CMK (cell line): ENCODE results near the gene TRABD2A.

ENCODE experiments used
- DNase-seq: peaks from one replicate; pipeline ENCODE4 v3.0.0-alpha.2; 2010; ENCODE audit warnings: low read depth

Gene TRABD2A

DNA sequence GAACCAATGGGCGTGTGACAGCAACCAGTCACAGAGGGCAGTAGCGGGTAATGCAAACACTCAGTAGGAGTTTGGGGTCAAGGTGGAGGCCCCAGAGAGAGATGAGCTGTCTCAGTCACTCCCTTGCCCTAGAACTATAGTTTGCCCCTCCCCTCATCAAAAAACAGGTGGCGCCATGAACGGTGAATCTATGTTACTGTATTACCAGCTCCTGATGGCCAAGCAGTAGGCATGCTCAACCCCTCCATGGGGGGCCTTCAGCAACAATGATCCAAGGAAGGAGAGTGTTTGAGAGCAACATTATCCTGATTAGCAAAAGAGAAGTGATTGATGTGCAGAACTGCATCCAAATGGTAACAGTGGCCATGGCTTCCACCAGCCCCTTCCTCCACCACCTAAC, 30.4 kb downstream of the TRABD2A start:
- DNase-seq: no peak

DNA sequence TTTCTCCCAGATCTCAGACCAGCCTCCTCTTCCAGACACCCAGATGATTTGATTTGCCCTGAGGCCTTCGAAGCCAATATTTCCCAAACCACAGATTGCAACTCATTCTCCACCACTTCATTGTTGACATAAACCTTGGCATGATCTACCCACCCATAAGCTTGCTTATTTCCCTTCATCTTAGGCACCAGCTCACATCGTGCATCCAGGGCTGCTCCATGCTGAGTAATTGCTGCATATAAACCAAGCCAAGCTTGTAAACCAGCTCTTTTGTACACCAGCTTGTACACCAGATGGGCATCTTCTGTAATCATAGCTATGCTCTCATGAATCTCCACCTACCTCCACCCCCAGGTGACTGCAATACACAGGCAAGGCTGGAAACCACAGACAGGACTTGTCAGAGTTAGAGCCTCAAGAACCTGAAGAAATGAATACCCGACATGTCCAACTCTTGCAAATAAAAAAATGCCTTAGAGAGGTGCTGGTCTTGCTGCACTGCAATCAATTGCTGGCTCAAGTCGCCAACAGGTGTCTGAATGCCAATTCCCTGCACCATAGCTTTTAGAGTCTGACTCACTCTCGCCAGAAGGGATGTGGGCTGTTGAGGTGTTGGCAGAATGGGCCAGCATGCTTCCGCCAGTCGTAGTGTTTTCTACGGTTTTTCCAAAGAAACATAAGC, 31.5 kb downstream of the TRABD2A start:
- DNase-seq: no peak

DNA sequence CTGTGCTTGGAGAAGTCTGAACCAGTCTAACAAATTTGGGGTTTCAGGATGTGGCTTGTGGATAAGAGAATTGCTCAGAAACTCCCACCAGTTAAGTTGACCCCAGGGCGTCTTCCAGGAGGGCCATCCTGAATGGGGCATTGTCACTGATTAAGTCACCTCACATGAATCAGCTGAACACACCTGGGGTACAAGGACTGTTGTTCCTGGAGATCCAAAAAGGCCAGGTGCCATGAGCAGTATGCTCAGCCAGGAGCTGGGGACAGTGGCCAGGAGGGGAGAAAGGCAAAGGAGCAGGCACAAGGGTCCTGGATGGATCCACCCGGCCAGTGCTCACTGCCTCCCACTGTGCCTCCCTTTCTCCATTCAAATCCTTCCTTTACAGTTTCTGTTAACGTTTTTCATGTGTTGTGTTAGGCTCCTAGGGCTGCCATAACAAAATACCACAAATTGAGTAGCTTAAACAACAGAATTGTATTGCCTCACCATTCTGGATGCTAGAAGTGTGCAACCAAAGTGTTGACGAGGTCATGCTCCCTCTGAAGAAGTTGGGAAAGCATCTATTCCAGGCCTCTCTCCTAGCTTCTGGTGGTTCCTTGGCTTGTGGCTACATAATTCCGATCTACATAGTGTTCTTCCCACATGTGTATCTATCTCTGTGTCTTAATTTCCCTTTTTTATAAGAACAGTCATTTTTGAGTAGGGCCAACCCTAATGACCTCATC, 33.4 kb downstream of the TRABD2A start:
- DNase-seq: no peak

DNA sequence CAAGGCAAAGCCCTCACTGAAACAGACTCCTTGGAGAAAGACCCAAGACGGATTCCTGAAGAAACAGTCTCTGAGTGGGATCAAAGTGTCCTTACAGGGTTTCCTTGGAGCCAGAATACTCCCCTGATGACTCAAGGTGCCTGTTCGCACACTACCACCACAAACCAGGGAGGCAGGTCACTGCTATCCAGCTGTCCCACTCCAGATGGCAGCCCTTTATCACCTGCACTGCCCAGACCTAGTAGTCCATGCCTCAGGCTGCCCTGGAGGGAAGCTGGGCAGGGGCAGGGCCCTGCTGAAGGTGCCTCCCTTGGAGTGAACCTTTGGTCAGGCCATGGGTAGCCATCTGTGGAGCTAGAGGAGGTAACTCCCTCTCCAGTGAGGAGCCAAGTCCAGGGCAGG, 34.1 kb downstream of the TRABD2A start:
- no peak for DNase-seq

DNA sequence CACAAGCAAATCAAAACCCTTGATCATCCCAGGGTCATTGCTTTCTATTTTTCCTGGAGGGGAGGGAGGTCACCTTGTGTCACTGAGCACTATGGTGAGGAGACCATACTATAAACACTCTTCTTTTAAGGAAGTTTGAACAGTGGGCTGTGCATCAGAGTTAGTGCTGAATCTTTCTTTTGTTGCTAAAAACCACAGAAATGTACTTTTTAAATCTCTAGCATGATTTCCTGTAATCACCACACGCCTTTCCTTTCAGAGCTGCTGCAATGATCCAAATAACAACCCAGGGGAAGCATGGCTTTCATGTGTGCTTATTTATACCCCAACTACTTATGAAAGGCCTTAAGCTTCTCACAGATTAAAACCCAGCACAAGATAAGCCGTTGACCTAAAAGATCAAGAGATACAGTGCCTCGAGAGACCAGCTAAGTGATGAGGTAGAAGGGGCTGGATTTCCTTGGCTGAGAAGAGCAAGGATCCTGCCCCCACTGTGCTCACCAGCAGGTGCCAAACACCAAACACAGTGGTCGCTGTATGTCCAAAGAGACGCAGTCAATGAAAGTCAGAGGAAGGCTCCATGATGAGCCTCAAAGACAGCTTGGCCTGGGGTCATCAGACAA, 34.7 kb downstream of the TRABD2A start:
- DNase-seq: no peak

DNA sequence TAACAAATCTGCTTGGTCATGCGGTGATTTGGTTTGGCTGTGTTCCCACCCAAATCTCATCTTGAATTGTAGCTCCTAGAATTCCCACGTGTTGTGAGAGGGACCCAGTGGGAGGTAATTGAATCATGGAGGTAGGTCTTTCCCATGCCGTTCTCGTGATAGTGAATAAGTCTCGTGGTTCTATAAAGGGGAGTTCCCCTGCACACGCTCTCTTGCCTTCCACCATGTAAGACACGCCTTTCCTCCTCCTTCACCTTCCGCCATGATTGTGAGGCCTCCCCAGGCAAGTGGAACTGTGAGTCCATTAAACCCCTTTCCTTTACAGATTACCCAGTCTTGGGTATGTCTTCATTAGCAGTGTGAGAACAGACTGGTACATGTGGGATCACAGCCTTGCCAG, 36.7 kb downstream of the TRABD2A start:
- DNase-seq: no peak

DNA sequence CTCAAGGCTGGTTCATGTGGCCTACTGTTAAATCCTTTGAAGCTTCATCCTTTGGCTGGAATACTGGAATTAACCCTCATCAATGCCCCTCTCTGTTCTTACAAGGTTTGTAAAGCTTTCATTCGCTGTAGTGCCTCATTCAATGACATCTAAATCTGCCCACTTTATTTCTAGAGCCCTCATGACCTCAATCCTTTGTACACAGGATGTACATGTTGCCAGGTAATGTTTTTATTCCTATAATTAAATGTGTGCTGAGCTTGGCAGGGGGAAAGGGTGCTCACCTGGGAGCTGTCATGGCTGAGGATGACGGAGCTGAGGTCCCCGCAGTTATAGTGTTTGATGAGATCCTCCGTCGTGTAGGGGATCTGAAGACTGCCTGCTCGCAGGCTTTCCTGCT, 39.3 kb downstream of the TRABD2A start:
- no peak for DNase-seq

DNA sequence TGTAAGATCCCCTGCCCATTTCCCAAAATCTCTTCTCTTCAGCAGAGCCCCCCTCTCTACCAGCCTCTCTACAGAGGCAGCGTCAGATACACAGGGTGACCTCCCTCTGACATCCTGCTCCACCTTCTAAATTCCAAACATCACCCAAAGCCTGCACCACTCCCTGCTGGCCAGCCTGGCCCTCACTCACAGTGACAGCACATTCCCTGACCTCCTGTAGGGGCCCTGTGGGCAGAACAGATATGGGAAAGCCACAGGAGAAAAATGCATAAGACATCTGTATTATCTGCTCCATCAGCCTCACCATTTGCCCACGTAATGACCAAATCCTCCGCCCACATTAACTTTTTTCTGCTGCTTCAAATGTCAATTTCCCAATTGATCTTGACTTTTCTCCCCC, 40.6 kb downstream of the TRABD2A start:
- no peak for DNase-seq

DNA sequence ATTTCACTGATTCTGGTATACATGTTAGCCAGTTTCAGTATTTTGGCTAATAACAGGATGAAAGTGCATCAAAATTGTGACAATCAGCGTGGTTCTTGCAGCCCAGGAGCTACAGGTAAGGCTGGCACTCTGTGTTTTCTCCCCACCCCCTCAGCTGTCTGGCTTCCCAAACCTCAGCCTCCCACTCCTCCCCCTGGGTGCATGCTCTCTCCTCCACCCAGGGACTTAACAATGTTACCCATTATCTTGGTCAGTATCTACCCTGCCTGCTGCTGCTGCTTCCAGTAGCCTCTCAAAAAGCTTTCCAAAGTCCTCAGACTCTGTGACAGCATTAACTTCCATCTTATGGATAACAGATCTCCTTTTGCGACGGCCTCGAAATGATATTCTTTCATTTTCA, 41.0 kb downstream of the TRABD2A start:
- DNase-seq: no peak

DNA sequence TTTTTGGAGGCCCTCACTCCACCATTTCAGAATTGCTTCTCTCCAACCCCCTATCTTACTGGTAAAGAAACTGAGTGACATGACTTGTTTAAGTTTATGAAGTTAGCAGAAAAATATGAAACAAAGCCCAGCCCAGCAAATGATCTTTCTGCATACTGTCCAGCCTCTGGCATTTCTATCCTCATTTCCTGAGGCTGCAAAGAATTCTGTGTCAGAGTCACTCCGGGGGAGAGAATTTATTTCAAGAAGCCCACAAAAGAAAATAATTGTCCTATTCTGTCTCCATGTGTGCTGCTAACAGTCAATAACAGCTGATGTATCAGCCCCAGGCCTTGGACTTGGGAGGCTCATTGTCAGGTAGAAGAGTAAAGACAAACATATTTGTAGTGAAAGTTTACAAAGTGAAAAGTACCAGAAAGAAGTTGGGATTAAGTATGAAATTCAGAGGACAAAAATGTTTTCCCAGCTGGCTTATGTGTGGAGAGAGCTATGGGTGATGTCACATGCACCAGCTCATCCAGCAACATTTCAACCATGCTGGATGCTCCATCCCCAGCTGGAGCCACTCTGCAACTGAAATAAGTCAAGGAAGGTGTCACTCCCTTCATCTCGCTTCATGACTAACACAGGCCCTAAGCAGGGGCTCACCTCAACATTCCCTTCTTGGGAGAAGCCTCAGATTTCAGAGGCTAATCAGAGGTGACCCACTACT, 42.3 kb downstream of the TRABD2A start:
- no peak for DNase-seq

DNA sequence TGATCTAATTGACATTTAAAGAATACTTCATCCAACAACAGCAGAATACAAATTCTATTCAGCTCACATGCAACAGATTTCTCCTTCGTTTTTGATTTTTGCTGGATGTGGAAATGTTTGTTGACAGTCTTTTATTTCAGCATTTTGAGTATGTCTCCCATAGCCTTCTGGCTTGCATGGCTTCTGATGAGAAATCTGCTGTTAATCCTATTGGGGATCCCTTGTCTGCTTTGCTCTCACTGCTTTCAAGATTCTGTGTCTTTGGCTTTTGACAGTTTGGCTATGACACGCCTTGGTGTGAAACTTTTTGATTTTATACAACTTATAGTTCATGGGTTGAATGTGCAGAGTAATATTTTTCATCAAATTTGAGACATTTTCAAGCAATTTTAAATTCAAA, 44.7 kb downstream of the TRABD2A start:
- no peak for DNase-seq

DNA sequence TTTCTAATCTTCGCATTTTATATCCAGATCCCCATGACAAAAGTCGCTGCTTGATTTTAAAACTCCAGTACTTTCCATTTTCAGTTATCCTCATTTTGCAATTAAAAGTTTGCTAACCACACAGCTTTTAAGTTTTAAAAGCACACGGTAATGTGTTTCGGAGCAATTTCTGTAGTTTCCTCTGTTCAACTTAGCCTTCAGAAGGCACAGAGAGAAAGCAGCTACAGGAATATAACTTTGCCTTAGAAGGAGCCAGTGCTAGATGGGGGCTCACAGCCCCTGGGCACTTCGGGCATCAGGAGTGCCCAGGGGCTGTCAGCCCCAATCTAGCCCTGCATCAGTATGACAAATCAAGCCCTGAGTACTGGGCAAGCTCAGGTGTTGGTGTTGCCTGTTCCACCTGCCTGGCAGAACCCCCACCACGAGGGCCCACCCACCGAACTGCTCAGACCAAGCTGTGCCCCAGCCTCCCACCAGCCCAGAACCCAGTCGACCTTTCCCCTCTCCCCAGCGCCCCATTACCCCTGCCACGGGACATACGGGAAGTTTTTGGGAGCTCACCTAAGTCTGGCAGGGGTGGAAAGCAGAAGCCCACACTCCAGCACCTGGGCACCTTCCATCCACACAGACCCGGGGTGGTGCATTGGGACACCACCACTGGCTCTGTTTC, 47.3 kb downstream of the TRABD2A start:
- DNase-seq: no peak

DNA sequence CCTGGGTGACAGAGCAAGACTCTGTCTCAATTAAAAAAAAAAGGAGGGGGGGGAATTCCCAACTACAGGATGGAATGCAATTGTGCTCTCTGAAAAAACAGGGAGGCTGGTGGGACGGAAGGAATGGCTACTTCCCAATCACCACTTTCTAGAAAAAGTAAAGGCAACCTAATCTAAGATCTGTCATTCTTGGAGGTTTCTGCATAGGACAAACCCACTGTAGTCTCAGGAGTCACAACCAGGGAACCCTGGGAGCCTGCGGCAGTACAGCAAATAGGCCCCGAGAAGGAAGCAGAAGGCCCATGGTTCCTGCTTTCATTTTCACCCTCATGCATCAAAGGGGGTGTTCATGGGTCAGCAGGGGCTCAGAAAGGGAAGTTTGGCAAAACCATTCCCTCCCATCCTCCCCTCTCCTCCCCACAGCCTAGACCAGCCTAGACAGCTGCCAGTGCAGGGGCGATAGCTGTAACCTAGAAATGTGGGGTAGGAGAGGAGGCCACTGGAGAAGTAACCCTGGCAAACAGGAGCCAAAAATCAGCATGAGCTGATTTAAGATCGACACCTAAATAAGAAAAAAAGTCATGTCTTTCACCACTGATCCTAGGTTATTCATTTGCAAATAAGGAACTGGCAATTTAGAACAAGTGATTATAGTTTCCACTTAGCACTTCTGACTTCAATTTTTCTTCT, 48.0 kb downstream of the TRABD2A start:
- no peak for DNase-seq

DNA sequence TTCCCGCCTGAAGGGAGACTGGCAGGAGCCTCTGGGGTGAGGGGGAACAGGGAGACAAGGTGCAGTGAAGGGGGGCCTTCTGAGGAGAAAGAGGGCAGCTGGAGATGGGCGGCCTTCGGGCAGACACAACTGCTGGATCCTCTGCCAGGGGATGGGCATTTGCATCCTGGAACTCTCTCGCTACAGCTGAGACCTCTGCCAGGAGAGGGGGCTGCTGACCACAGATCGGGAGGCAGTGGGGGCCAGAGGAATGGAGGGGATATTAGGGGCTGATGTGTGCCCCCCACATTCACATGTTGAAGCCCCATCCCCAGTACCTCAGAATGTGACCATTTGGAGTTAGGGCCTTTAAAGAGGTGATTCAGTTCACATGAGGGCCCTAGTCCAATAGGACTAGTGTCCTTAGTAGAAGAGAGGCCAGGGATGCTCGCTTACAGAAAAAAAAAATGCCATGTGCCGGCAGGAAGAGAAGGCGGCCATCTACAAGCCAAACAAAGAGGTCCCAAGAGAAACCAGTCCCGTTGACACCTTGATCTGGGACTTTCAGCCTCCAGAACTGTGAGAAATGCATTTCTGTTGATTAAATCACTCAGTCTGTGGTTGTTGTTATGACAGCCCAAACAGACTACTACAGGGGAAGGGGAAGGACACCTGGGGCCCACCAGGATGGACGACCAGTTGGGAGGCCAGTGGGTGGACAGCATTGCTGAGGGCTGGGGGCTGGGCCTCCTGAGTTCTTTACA, 50.0 kb downstream of the TRABD2A start:
- DNase-seq: no peak

DNA sequence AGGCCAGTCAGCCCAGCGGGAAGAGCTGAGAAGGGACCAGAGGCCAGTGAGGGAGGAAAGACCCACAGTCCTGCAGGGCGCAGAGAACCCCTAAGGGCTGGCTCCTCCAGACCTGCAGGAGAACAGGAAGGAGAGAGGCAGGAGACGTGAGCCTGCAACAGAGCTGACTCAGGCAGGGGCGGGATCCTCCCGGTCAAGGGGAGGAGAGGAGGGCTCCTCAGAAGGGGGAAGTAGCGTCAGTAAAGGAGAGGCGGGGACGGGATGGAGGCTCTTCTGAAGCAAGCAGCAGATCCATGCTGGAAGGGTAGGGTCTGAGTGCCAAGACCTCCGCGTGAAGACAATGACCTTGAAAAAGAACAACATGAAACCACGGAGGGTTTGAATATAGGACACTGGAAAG, 50.8 kb downstream of the TRABD2A start:
- DNase-seq: peak; percentile 29

DNA sequence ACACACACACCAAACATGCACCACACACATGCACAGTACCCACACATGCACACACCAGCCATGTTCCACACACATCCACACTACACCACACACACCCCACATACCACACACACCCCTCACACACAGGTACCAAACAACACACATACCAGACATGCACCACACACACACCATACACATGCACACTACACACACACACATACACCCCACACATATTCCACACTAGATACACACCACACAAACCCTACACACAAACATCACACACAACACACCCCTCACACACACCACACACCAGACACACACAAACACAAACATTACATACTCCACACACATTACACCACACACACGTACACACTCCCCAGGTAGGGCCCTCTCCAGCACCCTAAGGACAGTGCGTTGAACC, 51.2 kb downstream of the TRABD2A start:
- DNase-seq: no peak

DNA sequence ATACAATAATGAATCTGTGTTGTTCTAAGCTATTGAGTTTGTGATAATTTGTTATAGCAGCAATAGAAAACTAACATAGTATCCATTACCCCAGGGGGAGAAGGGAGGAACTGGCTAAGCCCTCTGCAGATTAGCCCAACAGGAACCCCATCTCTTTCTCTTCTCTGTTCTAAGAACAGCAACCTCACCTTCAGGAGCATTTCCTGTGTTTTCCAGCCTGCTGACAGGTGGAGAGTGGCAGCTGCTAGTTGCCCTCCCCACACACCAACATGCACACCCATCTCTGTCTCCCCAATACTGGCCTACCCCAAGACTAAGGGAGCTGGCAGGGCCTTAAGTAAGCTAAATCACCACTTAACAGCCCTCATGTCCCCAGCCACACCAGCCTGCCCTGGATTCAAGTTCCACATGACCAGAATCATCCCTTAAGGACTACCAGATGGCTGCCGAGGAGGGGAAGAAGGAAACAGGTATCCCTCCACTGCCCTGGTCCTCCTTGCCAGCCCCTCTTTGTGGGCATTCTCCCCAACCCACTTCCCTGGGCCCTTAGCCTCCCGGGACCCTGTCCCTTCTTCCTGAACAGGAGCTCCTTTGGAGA, 52.8 kb downstream of the TRABD2A start:
- DNase-seq: no peak

DNA sequence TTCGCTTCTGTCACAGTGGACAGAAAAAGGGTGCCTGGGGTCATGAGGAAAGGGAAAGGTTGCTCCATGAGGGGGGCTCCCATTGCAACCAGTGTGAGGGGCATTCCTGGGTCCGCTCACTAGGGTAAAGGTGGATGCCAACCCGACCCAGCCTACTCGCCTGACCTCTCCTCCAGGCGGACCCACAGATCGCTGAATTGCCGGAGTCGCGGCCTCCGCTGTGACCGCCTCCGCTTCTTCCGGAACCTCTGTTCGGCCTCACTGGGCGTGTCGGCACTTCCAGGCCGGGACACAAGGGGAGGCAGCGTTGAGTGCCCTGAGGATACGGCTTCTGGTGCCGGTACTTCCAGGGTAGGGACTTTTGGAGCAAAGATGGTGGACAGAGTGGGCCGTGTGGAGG, 57.1 kb downstream of the TRABD2A start:
- no peak for DNase-seq

DNA sequence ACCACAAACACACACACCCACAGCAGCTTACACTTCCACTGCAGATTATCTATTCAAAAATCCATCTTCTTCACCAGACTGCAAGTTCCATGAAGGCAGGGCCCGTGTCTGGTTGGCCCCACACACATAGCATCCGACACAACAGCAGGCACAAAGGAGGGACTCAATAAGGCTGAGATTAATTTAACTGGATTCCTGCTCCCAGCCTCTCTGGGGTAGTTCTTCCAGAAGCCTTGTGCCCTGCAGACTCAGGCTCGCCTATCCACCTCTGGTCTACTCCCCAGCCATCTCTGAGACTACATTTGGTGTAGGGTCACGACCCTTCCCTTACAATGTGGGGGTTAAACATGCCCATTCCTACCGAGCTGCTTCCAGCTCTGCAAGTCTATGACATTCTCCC, 57.7 kb downstream of the TRABD2A start:
- DNase-seq: no peak

DNA sequence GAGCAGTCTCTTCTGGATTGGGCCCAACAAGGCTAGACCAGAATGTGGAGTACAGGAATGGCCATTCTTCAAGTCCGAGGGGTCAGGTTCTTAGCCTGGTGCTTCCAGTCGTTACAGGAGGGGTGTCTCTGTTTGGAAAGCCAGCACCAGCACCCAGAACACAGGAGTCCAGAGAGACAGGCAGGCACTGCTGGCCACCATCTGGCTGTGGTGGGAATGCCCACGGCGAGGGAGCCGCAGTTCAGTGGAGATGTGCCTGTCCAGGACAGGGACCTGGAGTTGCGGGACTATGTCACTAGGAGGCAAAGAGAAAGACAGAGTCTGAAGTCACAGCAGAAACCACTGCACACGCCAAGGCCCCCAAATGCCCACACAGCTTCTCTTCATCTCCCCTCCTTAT, 59.1 kb downstream of the TRABD2A start:
- no peak for DNase-seq

DNA sequence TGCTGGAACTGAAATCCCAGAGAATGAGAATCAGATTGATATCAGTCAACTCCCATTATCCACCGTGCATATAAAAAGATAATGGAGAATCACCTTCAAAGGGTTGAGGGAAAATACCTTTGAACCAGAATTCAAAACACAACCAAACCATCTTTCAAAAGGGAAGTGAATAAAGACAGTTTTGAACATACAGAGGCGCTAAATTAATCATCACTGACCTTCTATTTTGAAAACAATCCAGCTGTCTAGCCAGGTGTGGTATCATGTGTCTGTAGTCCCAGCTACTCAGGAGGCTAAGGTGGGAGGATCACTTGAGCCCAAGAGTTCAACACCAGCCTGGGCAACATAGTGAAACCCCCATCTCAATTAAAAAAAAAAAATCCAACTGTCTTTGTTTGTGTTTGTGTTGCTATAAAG, 63.6 kb downstream of the TRABD2A start:
- no peak for DNase-seq
